GM23338 (cell line): ENCODE measurements around the gene FGF8.

Source experiments
- CREB1 ChIP-seq: fragments of 250-450 bp; sonication (Bioruptor Pico); IDR thresholded peaks from 2 replicates; pipeline ENCODE4 v1.5.0; 2020; ENCODE audit warnings: low read depth, mild to moderate bottlenecking, moderate library complexity
- CTCF ChIP-seq, 2 experiments: fragments of 200-600 bp in 1 of 2; sonication (generic) in 1 of 2; conservative IDR thresholded peaks; 2 replicates each; pipeline versions ENCODE4 v1.5.1 to v1.6.1; 2016 to 2017; ENCODE audit warnings: antibody characterized with exemption in 2 of 2, low read depth in 2 of 2, mild to moderate bottlenecking in 2 of 2, moderate library complexity in 1 of 2
- ETS1 ChIP-seq: IDR thresholded peaks from 2 replicates; pipeline ENCODE4 v1.6.1; 2016; ENCODE audit warnings: antibody characterized with exemption
- EZH2 ChIP-seq: fragments of 200-600 bp; sonication (generic); IDR thresholded peaks from one replicate; pipeline ENCODE4 v1.8.0; 2017; ENCODE audit warnings: antibody characterized with exemption, mild to moderate bottlenecking, low read depth; ENCODE audit not compliant: unreplicated experiment
- EZH2phosphoT487 ChIP-seq: fragments of 200-600 bp; sonication (generic); IDR thresholded peaks from one replicate; pipeline ENCODE4 v1.8.1; 2018; ENCODE audit warnings: antibody characterized with exemption; ENCODE audit not compliant: unreplicated experiment
- JUNB ChIP-seq: IDR thresholded peaks from one replicate; pipeline ENCODE4 v1.6.1; 2016; ENCODE audit warnings: antibody characterized with exemption; ENCODE audit not compliant: unreplicated experiment
- NANOG ChIP-seq: IDR thresholded peaks from 2 replicates; pipeline ENCODE4 v1.6.1; 2016; ENCODE audit warnings: antibody characterized with exemption, borderline replicate concordance
- POLR2AphosphoS5 ChIP-seq: IDR thresholded peaks from 2 replicates; pipeline ENCODE4 v1.6.1; 2016; ENCODE audit warnings: antibody characterized with exemption, low read depth
- REST ChIP-seq: IDR thresholded peaks from one replicate; pipeline ENCODE4 v1.6.1; 2018; ENCODE audit warnings: antibody characterized with exemption; ENCODE audit not compliant: unreplicated experiment
- ZNF114 ChIP-seq: fragments of 250-450 bp; sonication (Bioruptor Pico); IDR thresholded peaks from 2 replicates; pipeline ENCODE4 v1.5.0; 2020; ENCODE audit warnings: mild to moderate bottlenecking, moderate library complexity
- ZNF462 ChIP-seq: fragments of 250-450 bp; sonication (Bioruptor Pico); IDR thresholded peaks from 2 replicates; pipeline ENCODE4 v1.5.0; 2020; ENCODE audit warnings: mild to moderate bottlenecking, moderate library complexity

GRCh38 chr10:101732096-101732495, 43.8 kb downstream of the FGF8 start:
- TF ChIP-seq CTCF (conservative IDR thresholded peaks at IDR 0.05; ENCODE audit: low read depth in 2 of 2) (no peak), EZH2 (no peak), POLR2AphosphoS5 (no peak), CREB1 (no peak), ZNF114 (CRISPR knock-in tag) (no peak), REST (no peak), EZH2phosphoT487 (no peak), JUNB (no peak), ETS1 (no peak), NANOG (no peak), ZNF462 (CRISPR knock-in tag) (no peak)
